ENCODE measurements around the gene DHX30. TPM values are rescaled to one million over a fixed set of nuclear protein-coding genes. Genes with fewer than 3 reads are reported as not detected.

DHX30 gene
- total and polyA plus RNA-seq, 2 of the 8 experiments (the other 6 are each of a cell fraction or from before 2014, with no cell fraction given), result 82.4 to 97.9 TPM

- Histone ChIP-seq H3K14ac (ENCODE audit: insufficient read length) (no peak overlapping the region), H2AFZ (ENCODE audit: low read length) (no peak overlapping the region), H4K8ac (ENCODE audit: extremely low read depth, insufficient read depth, low read length) (no peak overlapping the region), H4K91ac (replicated peaks; ENCODE audit: insufficient read length, low read length) (no peak overlapping the region), H3K4ac (replicated peaks; ENCODE audit: insufficient read length, low read depth, low read length) (no peak overlapping the region), H3K36me3 (ENCODE audit: control insufficient read depth in 2 of 4, insufficient read depth in 4 of 4, low read length in 3 of 4) (peaks cover 10 to 73% (median 31%) of the 10 kb centered on the region in 4 experiments), H2BK15ac (ENCODE audit: low read length) (no peak overlapping the region), H4K5ac (ENCODE audit: insufficient read length, low read depth, low read length) (no peak overlapping the region), H3K18ac (ENCODE audit: extremely low read depth, low read length) (no peak overlapping the region), H3K27me3 (replicated peaks in 1 of 4; ENCODE audit: control insufficient read depth in 3 of 4, extremely low read depth in 1 of 4, insufficient read depth in 3 of 4, low read length in 3 of 4) (no peaks in the 10 kb centered on the region), H3K9me3 (ENCODE audit: insufficient read depth in 2 of 2, low read depth in 1 of 2, low read length in 1 of 2) (no peaks in the 10 kb centered on the region), H3K4me1 (replicated peaks in 1 of 4; ENCODE audit: control insufficient read depth in 3 of 4, insufficient read depth in 4 of 4, low read length in 3 of 4) (peaks cover 11 to 17% (median 13%) of the 10 kb centered on the region in 4 experiments), H2BK20ac (ENCODE audit: low read length) (no peak overlapping the region), H3K56ac (replicated peaks; ENCODE audit: insufficient read length, low read depth, low read length) (no peak overlapping the region), H3K23me2 (ENCODE audit: low read depth, low read length) (no peaks in the 10 kb centered on the region), H4K20me1 (replicated peaks in 1 of 2; ENCODE audit: control insufficient read depth in 1 of 2, insufficient read depth in 2 of 2, low read length in 2 of 2) (peaks cover 25 to 28% of the 10 kb centered on the region in 2 experiments), H3K4me3 (ENCODE audit: extremely low read depth in 1 of 4, insufficient read depth in 2 of 4, low read depth in 3 of 4, low read length in 4 of 4) (no peak overlapping the region), H2AK5ac (ENCODE audit: low read depth, low read length) (no peak overlapping the region), H2BK12ac (ENCODE audit: low read depth, low read length) (no peak overlapping the region), H2BK120ac (replicated peaks; ENCODE audit: low read depth, low read length) (no peak overlapping the region), H3K23ac (ENCODE audit: insufficient read length) (no peak overlapping the region), H3K4me2 (ENCODE audit: insufficient read depth in 1 of 2, low read depth in 2 of 2, low read length in 2 of 2) (no peak overlapping the region), H3K79me1 (ENCODE audit: low read depth, low read length) (peaks cover 8% of the 10 kb centered on the region; the same call in 1 of the 2 replicates), H3K27ac (ENCODE audit: low read depth, low read length) (no peak overlapping the region), H3K9ac (replicated peaks in 1 of 4; ENCODE audit: extremely low read depth in 1 of 4, low read depth in 3 of 4, low read length in 3 of 4) (no peak overlapping the region), H2BK5ac (ENCODE audit: low read depth, low read length) (no peak overlapping the region), H3K79me2 (ENCODE audit: control insufficient read depth in 1 of 2, insufficient read depth in 2 of 2, low read length in 2 of 2) (peaks cover 0 to 11% of the 10 kb centered on the region in 2 experiments; a peak in 1 of 4 replicates)
- DNase-seq (ENCODE audit: low read depth in 1 of 2, low spot score in 2 of 2) (no peak), FAIRE-seq (no peak)
- ChIA-PET CTCF (ENCODE audit: partially characterized antibody) (interaction anchor here (0.7 to 8.1 kb wide), 39 partner anchors 9 to 322 kb away, joined by 3 to 59 read pairs (median 4); no protein-coding TSS in a partner anchor), POLR2A (ENCODE audit: partially characterized antibody) (interaction anchor here (0.7 to 3.4 kb wide), 12 partner anchors 9 to 338 kb away, joined by 3 to 25 read pairs (median 4); no protein-coding TSS in a partner anchor)
- TF ChIP-seq NANOG (IDR thresholded peaks at IDR 0.05; ENCODE audit: insufficient read depth, low read depth, low read length, poor library complexity, severe bottlenecking) (no peak), BCL11A (IDR thresholded peaks at IDR 0.05; ENCODE audit: low read depth in 2 of 2, low read length in 2 of 2) (no peak), EZH2 (IDR thresholded peaks at IDR 0.05; ENCODE audit: low read depth, low read length, severe bottlenecking) (no peak)
- 82% methylated on average over 7 of the region's 7 CpGs; no CpG with 5 or more reads in 1 of the 2 experiments for WGBS, 2 experiments (ENCODE audit: extremely low coverage in 1 of 2, insufficient coverage in 1 of 2, insufficient read length in 1 of 2, insufficient replicate concordance in 2 of 2, low coverage in 1 of 2, low lambda C conversion rate in 2 of 2, missing lambda C conversion rate in 1 of 2)
Observed at GRCh38 chr3:47836986-47837385, 34.0 kb downstream of the DHX30 start.
